GM19099 (cell line): Measurements from ENCODE around the gene TACC3.

Source experiments
- POLR2A ChIP-seq: IDR thresholded peaks from 3 replicates; pipeline ENCODE4 v1.6.1; 2011; ENCODE audit warnings: low read depth; ENCODE audit not compliant: insufficient read length; ENCODE audit errors: extremely low read depth

The TACC3 gene

DNA sequence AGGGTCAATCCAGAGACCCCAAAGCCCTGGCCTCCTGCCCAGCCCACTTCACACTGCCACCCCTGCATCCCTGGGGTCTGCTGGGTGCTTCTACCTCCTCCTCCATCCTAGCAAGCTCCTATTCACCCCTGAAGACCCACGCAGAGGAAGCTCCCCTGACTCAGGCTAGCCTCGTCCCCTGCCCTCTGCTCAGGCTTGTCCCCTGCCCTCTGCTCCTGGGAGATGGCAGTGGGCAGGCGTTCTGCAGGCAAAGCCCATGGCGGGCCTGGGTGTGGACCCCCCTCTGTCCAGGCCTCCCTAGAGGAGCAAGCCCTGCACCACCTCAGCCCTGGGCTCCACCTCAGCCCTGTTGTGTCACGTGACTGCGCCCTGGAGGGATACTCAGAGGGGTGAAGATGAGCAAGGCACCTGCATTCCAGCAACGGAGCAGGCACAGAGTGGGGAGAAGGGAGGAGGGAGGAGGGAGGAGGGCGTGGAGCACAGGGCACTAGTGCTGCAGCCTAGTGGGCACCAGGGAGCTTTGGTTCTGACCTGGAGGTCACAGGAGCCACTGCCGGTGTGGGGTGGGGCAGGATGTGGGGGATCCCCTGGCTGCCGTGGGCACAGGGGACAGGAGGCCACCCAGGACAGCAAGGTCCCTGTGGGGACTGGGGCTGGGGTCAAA, 44.2 kb downstream of the TACC3 start:
- no peak for TF ChIP-seq POLR2A

DNA sequence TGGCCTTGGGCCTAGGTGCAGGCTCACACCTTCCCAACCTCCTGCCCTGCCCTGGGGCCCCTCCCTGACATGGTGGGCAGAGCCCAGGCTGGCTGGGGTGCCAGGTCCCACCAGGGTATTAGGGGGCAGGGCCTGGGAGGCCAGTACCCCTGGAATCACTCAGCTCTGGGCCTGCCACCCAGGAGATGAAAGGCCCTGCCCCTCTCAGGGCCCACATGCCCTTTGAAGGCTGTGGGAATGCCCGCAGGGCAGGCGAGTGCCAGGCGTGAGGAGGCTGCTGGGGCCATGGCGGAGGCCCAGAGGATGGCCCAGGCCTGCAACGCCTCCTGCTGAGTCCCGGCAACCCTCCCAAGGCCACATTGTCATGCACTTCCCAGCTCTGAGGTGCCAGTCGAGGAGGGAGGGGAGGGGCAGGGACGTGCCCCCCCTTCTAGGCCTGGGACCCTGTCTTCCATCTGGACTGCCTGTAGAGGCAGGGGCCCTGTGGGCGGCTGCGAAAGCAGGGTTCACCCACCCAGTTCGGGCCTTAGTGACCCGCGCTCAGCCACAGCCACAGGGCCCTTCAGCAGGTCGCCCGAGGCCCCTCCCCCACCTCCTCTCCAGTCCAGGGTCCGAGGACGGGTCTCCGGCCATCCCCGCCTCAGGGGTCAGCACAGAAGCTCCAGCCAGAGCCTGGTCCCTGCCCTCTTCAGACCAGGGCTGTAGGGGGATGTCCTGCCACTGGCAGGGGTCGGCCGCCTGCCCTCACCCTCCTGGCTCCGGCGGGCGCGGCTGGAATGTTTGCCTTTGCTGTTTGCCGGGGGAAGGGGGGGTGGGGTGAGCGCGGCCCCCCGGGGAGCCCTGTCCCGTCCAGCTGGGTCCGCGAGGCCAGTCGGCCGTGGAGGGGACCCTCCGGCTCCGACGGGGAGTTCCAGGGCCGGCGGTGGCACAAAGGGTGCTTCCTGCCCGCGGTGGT, 45.1 kb downstream of the TACC3 start:
- TF ChIP-seq POLR2A: no peak

DNA sequence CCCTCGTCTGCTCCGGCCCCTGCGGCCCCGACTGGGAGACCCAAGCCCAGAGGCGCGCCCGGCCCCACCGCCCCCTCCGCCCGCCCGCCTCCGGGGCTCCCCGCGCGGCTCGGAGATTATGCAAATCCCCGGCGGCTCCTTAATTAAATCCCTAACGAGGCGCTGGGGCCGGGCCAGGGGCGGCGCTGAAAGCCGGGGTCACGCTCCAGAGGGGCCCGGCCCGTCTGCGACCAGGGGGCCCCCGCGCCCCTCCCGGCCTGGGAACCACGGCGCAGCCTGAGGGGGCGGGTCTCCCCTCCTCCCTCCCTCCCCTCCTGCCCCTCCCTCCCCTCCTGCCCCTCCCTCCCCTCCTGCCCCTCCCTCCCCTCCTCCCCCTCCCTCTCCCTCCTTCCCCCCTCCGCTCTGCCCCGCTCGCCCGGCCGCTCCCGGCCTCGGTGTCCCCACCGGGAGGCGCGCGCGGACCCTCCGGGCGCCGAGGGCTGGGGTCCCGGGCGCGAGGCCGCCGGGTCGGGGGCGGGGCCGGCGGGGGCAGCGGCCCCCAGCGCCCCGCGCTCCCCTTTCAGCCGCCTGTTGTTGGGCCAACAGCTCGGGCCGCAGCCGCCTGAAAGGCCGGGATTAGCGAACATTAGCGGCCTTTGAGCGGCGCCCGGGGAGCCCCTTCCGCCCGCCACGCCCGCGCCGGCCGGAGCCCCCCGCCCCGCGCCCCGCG, 45.9 kb downstream of the TACC3 start:
- TF ChIP-seq POLR2A: no peak

DNA sequence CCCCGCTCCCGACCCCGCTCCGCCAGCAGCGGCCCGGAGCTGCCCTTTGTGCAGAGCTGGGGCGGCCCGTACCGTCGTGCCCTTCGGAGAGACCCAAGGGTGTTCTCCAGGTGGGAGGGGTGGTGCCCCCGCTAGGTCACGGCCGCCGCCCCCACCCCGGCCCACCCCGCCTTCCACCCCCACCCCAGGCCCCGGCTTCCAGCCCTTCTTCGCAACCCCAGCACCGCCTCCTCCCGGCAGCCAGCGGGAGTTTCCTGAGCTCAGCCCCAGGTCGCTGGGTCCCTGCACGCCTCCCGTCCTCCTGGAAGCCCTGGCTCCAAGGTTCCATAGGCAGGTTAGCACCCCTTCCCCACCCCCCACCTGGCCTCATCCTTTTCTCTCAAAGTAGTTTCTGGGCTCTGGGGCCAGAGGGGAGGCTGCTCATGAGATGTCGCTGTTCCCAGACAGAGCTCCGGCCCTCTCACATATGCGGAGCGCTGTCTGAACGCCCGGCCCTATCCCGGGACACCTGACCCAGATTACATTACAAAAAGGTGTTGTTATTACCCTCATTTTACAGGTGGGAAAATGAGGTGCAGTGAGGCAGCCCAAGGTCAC, 46.5 kb downstream of the TACC3 start:
- no peak for TF ChIP-seq POLR2A

DNA sequence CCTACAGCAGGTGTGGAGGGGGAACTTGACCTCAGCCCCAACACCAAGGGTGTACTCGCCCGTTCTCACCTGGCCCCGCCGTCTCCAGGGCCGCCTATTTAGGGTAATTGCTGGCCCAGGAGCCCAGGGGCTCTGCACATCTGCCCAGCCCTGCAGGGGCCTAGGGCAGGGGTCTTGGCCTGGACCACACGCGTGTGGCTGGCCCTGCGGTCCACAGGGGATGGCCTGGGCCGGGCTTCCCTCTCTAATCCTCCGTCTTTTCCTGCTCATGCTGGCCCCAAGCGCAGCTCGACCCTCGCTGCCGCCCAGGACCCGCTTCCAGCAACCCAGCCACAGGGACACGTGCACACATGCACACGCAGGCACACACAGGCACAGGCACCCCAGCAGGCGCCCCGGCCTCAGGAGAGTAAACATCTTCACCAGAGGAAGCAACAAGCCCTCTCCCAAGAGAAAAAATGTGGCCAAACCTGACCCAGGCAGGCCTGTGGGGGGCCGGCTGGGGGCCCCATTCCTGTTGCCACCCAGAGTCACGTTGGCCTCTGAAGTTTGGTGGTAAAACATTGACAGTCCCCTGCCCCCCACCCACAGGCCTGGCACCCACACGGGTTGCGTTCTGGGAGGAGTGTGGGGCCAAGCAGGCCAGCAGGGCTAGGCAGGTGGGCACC, 47.2 kb downstream of the TACC3 start:
- TF ChIP-seq POLR2A: no peak

DNA sequence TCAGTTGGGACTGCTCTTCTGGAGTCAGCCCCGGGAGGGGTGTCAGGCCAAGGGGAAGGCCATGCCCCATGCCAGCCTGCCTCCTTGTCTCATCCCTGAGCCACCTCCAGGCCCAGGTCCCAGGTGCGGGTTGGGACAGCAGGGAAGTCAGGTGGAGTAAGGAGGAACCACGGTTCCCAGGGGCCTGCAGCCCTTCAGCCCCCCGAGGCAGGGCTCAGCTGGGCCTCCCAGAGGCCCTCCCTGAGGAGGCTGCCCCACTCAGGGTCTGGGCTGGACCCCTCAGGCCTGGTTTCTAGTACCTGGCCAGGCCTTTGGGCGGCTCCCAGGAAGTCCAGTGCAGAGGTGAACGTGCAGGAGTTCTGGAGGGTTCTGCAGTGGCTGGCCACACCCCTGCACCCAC, 48.4 kb downstream of the TACC3 start:
- no peak for TF ChIP-seq POLR2A

DNA sequence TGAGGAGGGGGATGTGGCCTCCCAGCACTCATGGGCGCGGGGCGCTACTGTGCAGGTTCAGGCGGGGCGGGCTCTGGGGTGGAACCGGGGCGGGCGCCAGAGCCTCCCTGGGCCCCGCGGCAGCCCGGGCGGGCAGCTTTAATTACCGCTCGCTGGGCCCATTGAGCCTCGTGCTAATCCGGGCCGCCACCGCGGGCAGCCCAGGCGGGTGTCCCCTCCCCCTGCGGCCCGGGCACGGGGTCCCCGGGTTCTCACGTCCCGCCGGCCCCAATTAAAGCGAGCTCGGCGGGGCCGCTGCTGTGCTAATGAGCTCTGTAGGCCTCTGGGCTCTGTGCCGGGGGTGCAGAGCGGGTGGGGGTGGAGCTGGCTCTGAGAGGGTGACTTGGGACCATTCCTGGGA, 48.9 kb downstream of the TACC3 start:
- TF ChIP-seq POLR2A: no peak

DNA sequence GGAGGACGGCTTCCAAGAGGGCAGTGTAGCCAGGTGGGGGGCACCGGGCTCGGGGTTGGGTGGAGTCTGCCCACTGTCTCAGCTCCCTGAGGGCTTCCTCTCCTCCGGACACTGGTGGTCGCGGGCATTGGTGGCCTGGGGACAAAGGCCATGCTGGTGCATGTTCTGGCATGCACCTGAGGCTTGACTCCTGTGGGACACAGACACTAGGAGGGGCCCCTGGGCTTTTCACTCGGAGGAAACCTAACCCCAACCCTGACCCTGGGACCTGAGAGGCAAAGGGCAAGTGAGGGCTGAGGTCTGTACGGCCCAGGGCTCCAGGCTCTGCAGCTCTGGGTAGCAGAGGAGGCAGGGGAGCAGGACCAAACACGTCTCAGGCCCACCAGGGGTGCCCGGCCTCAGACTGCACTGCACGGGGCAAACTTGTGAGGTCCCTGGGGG, 49.5 kb downstream of the TACC3 start:
- no peak for TF ChIP-seq POLR2A

DNA sequence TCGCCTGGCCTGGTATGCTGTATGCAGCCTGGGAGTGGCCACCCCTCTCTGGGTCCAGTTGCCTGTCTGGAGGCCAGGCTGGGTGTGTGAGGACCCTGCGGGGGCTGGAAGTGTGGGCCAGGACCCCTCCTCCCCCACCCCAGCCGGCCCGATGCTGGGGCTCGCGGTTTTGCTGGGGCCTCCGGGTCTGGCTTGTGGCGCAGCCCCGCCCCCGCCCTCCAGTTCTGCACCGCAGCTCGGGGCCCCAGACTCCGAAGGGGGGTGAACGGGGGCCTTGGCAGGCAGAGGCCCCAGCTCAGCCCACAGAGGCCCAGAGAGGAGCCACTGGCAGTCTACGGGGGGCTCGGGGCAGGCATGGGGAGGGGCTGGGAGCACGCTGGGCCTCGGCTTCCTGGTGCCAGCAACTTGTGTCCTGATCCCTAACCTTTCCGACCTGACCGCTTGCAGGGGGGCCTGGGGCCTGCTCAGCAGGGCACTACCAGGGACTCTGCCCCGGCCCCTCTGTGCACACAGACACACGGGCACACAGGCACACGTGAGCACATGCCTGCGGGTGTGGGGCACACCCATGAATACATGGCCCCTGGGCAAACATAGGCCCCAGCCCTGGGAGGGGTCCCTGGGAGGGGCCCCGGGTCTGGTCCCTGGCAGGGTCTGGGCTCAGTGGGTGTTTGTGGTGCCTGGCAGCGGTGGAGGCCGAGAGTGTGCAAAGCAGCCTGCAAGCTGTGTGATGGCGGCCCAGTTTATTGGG, 50.4 kb downstream of the TACC3 start:
- no peak for TF ChIP-seq POLR2A

DNA sequence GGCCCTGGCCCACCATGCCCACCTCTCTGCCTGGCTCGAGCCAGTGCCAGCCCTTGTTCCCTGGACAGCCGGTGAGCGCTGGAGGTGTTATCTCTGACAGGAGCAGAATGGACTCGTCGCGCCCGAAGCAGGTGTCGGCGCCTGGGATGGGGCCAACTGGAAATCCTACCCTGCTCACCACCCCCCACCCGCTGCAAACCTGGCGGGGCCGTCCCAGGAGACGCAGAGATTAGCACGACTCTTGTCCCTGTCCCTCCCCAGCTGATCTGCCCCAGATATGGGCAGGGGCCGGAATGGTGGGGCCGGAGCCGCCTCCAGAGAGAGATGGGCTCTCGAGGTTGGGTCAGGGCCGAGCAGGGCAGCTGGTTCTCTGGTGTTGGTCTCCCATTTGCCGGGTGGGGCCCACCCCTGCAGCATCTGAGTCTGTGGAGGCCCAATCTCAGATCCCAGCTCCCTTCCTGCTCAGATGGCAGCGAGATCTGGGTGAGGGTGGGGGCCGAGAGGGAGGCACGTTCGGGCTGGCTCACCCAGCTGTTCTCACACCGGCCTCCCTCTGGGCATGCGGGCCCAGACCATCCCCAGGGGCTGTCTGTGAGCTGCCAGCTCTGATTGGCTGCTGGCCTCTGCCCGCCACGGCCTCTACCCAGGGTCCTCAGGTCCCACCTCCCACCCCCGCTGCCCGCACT, 51.7 kb downstream of the TACC3 start:
- no peak for TF ChIP-seq POLR2A

DNA sequence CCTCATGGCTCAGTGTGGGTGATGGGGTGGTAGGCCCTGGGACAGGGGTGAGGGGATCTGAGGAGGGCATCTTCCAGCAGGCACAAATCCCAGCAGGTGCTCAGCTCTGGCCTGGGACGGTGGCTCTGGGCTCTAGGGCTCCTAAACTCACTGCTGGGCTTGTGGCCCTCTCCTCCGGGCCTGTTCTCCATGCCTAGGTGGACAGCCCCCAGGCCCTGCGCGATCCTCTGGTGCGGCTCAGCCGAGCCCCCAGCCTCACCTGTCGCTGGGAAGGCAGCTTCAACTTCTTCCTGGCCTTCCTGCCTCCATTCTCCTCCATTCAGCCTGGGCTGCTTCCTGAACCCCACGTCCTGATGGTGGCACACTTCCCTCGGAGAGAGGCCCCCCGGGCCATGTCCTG, 52.4 kb downstream of the TACC3 start:
- no peak for TF ChIP-seq POLR2A

DNA sequence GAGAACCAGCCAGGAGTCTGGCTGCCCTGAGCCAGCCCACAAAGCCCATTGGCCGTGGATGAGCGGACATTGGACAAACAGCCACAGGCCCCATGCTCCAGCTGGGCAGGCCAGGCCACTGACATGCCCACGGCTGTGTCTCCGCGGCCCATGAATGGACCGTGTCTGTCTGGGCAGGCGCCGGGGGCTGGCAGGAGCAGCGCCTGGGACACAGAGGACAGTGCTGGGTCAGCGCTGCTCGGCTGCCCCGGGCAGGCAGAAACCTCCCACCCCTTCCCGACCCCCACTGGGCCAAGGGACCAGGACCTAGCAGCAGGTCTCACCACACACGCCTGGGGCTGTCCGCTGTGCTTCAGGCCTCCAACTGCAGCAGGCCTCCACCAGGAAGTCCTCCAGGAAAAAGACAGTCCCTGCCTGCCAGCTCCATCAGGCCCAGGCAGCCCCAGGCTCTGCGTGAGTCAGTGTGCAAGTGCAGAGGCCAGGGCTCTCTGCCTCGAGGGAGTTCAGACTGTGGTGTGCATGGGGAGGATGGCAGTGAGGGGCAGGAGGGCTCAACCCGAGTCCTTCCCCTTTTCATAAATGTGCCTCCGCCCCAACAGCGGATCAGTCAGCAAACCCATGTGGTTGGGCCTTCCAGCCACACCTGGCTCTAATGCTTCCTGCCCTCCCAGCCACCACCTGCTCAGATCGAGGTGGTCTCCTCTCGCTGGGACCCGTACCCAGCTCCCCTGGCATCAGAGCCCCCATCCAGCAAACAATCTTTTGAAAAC, 54.6 kb downstream of the TACC3 start:
- TF ChIP-seq POLR2A: no peak
